ENCODE measurements around the gene CPED1.
"Not testable (repeated sequence)": the region's sequence is repeated elsewhere in the genome, so short reads cannot be mapped to it uniquely, and the experiment has no call there.

The CPED1 gene

GRCh38 chr7:121097577-121097976, 109.1 kb downstream of the CPED1 start:
- DNase-seq (ENCODE audit: low read depth) = no peak

- DNase-seq (ENCODE audit: low read depth) = no peak
Observed at GRCh38 chr7:121099572-121099971, 111.1 kb downstream of the CPED1 start.

- DNase-seq (ENCODE audit: low read depth) = no peak
Observed at GRCh38 chr7:121101083-121101482, 112.6 kb downstream of the CPED1 start.

GRCh38 chr7:121101621-121102020, 113.1 kb downstream of the CPED1 start:
- DNase-seq (ENCODE audit: low read depth) = no peak

GRCh38 chr7:121102619-121103018, 114.1 kb downstream of the CPED1 start:
- DNase-seq (ENCODE audit: low read depth) = no peak

GRCh38 chr7:121103086-121103485, 114.6 kb downstream of the CPED1 start:
- no peak for DNase-seq (ENCODE audit: low read depth)

GRCh38 chr7:121103579-121103978, 115.1 kb downstream of the CPED1 start:
- no peak for DNase-seq (ENCODE audit: low read depth)

GRCh38 chr7:121105262-121105661, 116.8 kb downstream of the CPED1 start:
- no peak for DNase-seq (ENCODE audit: low read depth)

- no peak for DNase-seq (ENCODE audit: low read depth)
Observed at GRCh38 chr7:121107923-121108498, 119.5 kb downstream of the CPED1 start.

GRCh38 chr7:121109145-121109544, 120.6 kb downstream of the CPED1 start:
- no peak for DNase-seq (ENCODE audit: low read depth)

- DNase-seq (ENCODE audit: low read depth) = no peak
Observed at GRCh38 chr7:121113288-121113687, 124.8 kb downstream of the CPED1 start.

GRCh38 chr7:121116396-121116795, 127.9 kb downstream of the CPED1 start:
- no peak for DNase-seq (ENCODE audit: low read depth)

- no peak for DNase-seq (ENCODE audit: low read depth)
Observed at GRCh38 chr7:121119047-121119446, 130.5 kb downstream of the CPED1 start.

GRCh38 chr7:121123032-121123431, 134.5 kb downstream of the CPED1 start:
- no peak for DNase-seq (ENCODE audit: low read depth)

- DNase-seq (ENCODE audit: low read depth) = not testable (repeated sequence)
Observed at GRCh38 chr7:121125454-121125853, 136.9 kb downstream of the CPED1 start.

- DNase-seq (ENCODE audit: low read depth) = no peak
Observed at GRCh38 chr7:121126201-121126600, 137.7 kb downstream of the CPED1 start.

- no peak for DNase-seq (ENCODE audit: low read depth)
Observed at GRCh38 chr7:121126801-121127534, 138.5 kb downstream of the CPED1 start.

GRCh38 chr7:121132940-121133339, 144.4 kb downstream of the CPED1 start:
- DNase-seq (ENCODE audit: low read depth) = no peak

GRCh38 chr7:121133444-121133843, 144.9 kb downstream of the CPED1 start:
- no peak for DNase-seq (ENCODE audit: low read depth)

GRCh38 chr7:121137580-121137979, 149.1 kb downstream of the CPED1 start:
- DNase-seq (ENCODE audit: low read depth) = no peak

- no peak for DNase-seq (ENCODE audit: low read depth)
Observed at GRCh38 chr7:121138262-121138933, 149.9 kb downstream of the CPED1 start.

GRCh38 chr7:121139427-121139826, 150.9 kb downstream of the CPED1 start:
- DNase-seq (ENCODE audit: low read depth) = no peak

- DNase-seq (ENCODE audit: low read depth) = no peak
Observed at GRCh38 chr7:121140790-121141189, 152.3 kb downstream of the CPED1 start.

Measured in stimulated activated CD8-positive, alpha-beta memory T cell treated with anti-CD3 and anti-CD28 coated beads, Interleukin-12 subunit alpha, Interleukin-12 subunit beta, amount 100 ng/mL, for 1 hour (primary cell).